ENCODE results near the gene RHD. TPM values are rescaled to one million over a fixed set of nuclear protein-coding genes. Genes with fewer than 3 reads are reported as not detected.
"Not testable (repeated sequence)": the region's sequence is repeated elsewhere in the genome, so short reads cannot be mapped to it uniquely, and the experiment has no call there.

The RHD gene
- not detected for total RNA-seq

DNA sequence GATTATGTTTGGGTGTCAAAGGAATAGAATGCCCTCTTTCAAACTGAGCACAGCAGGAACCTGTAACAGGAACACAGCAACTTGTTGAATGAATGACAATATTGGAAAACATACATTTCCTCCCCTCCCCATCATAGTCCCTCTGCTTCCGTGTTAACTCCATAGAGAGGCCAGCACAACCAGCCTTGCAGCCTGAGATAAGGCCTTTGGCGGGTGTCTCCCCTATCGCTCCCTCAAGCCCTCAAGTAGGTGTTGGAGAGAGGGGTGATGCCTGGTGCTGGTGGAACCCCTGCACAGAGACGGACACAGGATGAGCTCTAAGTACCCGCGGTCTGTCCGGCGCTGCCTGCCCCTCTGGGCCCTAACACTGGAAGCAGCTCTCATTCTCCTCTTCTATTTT, at the start of gene RHD:
RHD (plus strand) TSS at position 272 of the 400 bp plus-strand sequence; CDS start at position 311, 39 bp downstream.
- H3K36me3 ChIP-seq; H3K4me3 ChIP-seq; H3K27ac ChIP-seq; DNase-seq (ENCODE audit: low spot score in 2 of 2); H3K9me3 ChIP-seq; H3K27me3 ChIP-seq; H3K4me1 ChIP-seq: not testable (repeated sequence)
- 91% methylated on average over 8 of the region's 8 CpGs for WGBS

DNA sequence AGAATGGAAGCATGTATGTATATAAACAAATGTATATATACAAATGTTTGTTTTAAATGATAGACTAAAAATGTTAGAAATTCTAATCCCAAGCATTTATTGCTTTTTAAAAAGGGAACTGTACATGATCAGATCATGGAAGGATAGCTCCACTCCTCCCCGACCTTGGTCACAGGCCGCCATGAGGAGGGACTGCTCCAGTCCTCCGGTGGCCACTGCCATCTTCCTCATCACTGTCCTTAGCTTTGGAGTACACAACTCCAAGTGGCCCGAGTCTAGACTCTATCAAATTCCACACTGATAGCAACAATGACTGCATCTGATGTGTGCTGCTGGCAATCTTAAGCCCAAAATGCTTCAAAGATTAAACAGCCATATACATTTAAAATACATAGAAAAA, 49.7 kb upstream of the RHD start:
- no peaks in the 10 kb centered on the region for H3K9me3 ChIP-seq
- no peaks in the 10 kb centered on the region for H3K27me3 ChIP-seq
- H3K4me3 ChIP-seq, result no peak overlapping the region
- H3K4me1 ChIP-seq, result no peaks in the 10 kb centered on the region
- TF ChIP-seq EP300 (IDR thresholded peaks at IDR 0.05) (no peak), POLR2AphosphoS5 (IDR thresholded peaks at IDR 0.05) (no peak), POLR2A (IDR thresholded peaks at IDR 0.05) (no peak), CTCF (IDR thresholded peaks at IDR 0.05) (no peak)
- peak in 1 of 2 donors; percentile 23 for DNase-seq (ENCODE audit: low spot score in 2 of 2)
- 92% methylated on average over 4 of the region's 4 CpGs for WGBS
- H3K36me3 ChIP-seq, result peaks cover 83% of the 10 kb centered on the region
- no peak overlapping the region for H3K27ac ChIP-seq

GRCh38 chr1:25223471-25223870, 48.8 kb upstream of the RHD start:
- Histone ChIP-seq H3K27ac (no peak overlapping the region), H3K4me3 (no peak overlapping the region), H3K27me3 (no peaks in the 10 kb centered on the region), H3K4me1 (no peaks in the 10 kb centered on the region), H3K36me3 (peaks cover 91% of the 10 kb centered on the region), H3K9me3 (no peaks in the 10 kb centered on the region)
- TF ChIP-seq POLR2AphosphoS5 (IDR thresholded peaks at IDR 0.05), result no peak
- no peak for TF ChIP-seq CTCF (IDR thresholded peaks at IDR 0.05)
- WGBS, result 76% methylated on average over 3 of the region's 3 CpGs
- no peak for DNase-seq (ENCODE audit: low spot score in 2 of 2)

- H3K9me3 ChIP-seq, result no peaks in the 10 kb centered on the region
- peak within 1 kb of the TSS; percentile 98 for H3K27ac ChIP-seq
- peak within 1 kb of the TSS; percentile 97 for H3K4me3 ChIP-seq
- TF ChIP-seq EP300 (IDR thresholded peaks at IDR 0.05), result no peak
- peak; percentile 66 to 86 (median 72) for TF ChIP-seq POLR2AphosphoS5 (IDR thresholded peaks at IDR 0.05)
- TF ChIP-seq POLR2A (IDR thresholded peaks at IDR 0.05), result peak; percentile 34 to 90
- TF ChIP-seq CTCF (IDR thresholded peaks at IDR 0.05), result no peak
- WGBS, result 1% methylated on average over 34 of the region's 54 CpGs
- peaks cover 30% of the 10 kb centered on the region for H3K4me1 ChIP-seq
- peaks cover 36% of the 10 kb centered on the region for H3K36me3 ChIP-seq
- DNase-seq (ENCODE audit: low spot score in 2 of 2), result peak; percentile 96 to 97
- H3K27me3 ChIP-seq, result no peaks in the 10 kb centered on the region
Measured at GRCh38 chr1:25232027-25232865, 40.1 kb upstream of the RHD start, which contains the start of gene SYF2. Gene SYF2, minus strand, starts transcription at chr1:25232502. Its CDS starts 35 bp downstream, at chr1:25232467.

DNA sequence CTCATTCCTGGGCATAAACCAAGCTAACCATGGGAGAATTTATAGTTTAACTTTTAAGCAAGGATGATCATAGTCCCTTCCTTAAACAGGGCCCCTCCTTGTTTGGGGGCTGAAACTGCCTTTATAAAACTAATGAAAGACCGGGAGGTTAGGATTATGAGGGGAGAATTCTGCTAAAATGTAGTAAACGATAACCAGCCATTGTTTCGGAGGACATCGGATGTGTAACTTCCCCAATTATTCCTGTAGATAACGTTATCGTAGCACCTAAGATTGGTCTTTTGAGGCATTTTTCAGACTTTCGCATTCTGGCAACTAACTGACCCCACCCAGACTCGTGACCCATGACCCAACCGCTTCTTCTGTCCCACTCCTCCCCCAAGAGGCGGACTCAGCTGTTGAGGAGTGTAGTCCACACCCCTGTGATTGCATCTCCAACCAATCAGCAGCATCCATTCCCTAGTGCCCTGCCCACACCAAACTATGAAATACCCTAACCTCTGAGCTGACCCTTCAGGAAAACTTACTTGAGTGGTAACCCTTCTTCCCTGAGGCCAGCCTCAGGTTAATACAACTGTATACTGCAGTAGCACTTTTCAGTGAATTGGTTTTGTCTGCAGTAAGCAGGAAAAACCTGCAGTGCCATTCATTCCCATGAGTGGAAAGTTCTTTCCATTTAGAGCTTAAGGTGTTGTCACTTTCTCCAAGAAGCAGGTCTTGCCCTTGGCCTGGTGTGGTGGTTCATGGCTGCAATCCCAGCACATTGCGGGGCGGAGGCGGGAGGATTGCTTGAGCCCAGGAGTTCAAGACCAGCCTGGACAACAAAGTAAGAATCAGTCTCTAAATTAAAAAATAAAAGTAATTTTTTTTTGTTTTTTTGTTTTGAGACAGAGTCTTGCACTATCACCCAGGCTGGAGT, 39.2 kb upstream of the RHD start:
- H3K9me3 ChIP-seq, result no peaks in the 10 kb centered on the region

GRCh38 chr1:25235411-25235810, 36.9 kb upstream of the RHD start:
- H3K36me3 ChIP-seq, result not testable (repeated sequence)
- peaks cover 39% of the 10 kb centered on the region for H3K4me1 ChIP-seq
- WGBS, result 98% methylated on average over 10 of the region's 10 CpGs

More for the DNA sequence above, 39.2 kb upstream of the RHD start:
- WGBS, result 20% methylated on average over 13 of the region's 13 CpGs
- peak; percentile 92 to 93 for DNase-seq (ENCODE audit: low spot score in 2 of 2)
- Histone ChIP-seq H3K27ac (peak overlapping the region; percentile 98), H3K4me3 (peak overlapping the region; percentile 97), H3K36me3 (peaks cover 27% of the 10 kb centered on the region), H3K4me1 (peaks cover 30% of the 10 kb centered on the region), H3K27me3 (no peaks in the 10 kb centered on the region)
- TF ChIP-seq EP300 (IDR thresholded peaks at IDR 0.05), result no peak
- TF ChIP-seq POLR2A (IDR thresholded peaks at IDR 0.05), result no peak

DNA sequence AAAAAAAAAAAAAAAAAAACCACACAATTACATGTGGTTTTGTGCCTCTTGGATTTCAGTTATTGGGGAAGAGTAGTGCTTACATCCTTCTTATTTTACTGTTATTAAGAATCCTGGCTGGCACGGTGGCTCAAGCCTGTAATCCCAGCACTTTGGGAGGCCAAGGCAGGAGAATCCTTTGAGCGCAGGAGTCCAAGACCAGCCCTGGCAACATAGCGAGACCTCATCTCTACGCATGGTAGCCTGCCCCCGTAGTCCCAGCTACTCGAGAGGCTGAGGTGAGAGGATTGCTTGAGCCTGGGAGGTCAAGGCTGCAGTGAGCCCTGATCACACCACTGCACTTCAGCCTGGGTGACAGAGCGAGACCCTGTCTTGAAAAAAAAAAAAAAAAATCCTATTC, 36.0 kb upstream of the RHD start:
- not testable (repeated sequence) for H3K36me3 ChIP-seq, H3K27ac ChIP-seq, H3K27me3 ChIP-seq, H3K4me3 ChIP-seq, H3K9me3 ChIP-seq
- H3K4me1 ChIP-seq, result peaks cover 40% of the 10 kb centered on the region
- peak in 1 of 2 donors; percentile 41 for DNase-seq (ENCODE audit: low spot score in 2 of 2)
- 93% methylated on average over 7 of the region's 7 CpGs for WGBS

More at GRCh38 chr1:25235411-25235810, 36.9 kb upstream of the RHD start:
- not testable (repeated sequence) for H3K27me3 ChIP-seq, H3K9me3 ChIP-seq, H3K4me3 ChIP-seq, H3K27ac ChIP-seq
- peak in 1 of 2 donors; percentile 28 for DNase-seq (ENCODE audit: low spot score in 2 of 2)
